HFF-Myc (cell line): Measurements from ENCODE around the gene NEUROD2.

Experiments
- DNase-seq: peaks from one replicate; pipeline ENCODE4 v3.0.0-alpha.2; 2011; ENCODE audit warnings: low read depth; ENCODE audit errors: extremely low read depth
- H3K4me3 ChIP-seq: replicated peaks from 2 replicates; pipeline ENCODE4 v1.5.1; 2011; ENCODE audit warnings: low read depth, mild to moderate bottlenecking, control low read depth, low read length
- CTCF ChIP-seq: IDR thresholded peaks from 2 replicates; pipeline ENCODE4 v1.5.1; 2012; ENCODE audit warnings: mild to moderate bottlenecking, low read depth, low read length, control low read depth; ENCODE audit errors: missing control alignments

Gene NEUROD2

GRCh38 chr17:39606434-39607056 is 1.2 kb downstream of the NEUROD2 start:
- no peak overlapping the region for H3K4me3 ChIP-seq
- DNase-seq, result no peak
- TF ChIP-seq CTCF, result no peak

GRCh38 chr17:39605492-39606433 is 2.0 kb downstream of the NEUROD2 start:
- H3K4me3 ChIP-seq, result no peak overlapping the region
- DNase-seq, result no peak

GRCh38 chr17:39604911-39605491 is 2.7 kb downstream of the NEUROD2 start:
- DNase-seq, result no peak
- no peak for TF ChIP-seq CTCF
- H3K4me3 ChIP-seq, result no peak overlapping the region

More at GRCh38 chr17:39605492-39606433, 2.0 kb downstream of the NEUROD2 start:
- TF ChIP-seq CTCF, result no peak

GRCh38 chr17:39603304-39604016 is 4.3 kb downstream of the NEUROD2 start:
- no peak for DNase-seq
- TF ChIP-seq CTCF, result no peak

GRCh38 chr17:39602533-39603303 is 5.0 kb downstream of the NEUROD2 start:
- DNase-seq, result no peak
- TF ChIP-seq CTCF, result no peak
- H3K4me3 ChIP-seq, result no peak overlapping the region

More at GRCh38 chr17:39603304-39604016, 4.3 kb downstream of the NEUROD2 start:
- H3K4me3 ChIP-seq, result no peak overlapping the region
